Activated T-helper 1 cell treated with anti-CD3 and anti-CD28 coated beads, Interleukin-12 subunit alpha, Interleukin-12 subunit beta, Interleukin-2, Interleukin-4 antibody, amounts not matched to agents 30 ng/mL and 10 ng/mL and 1 ng/mL, durations not matched to agents 14 hours and 24 hours and 36 hours (primary cell): ENCODE data around the gene ROS1. TPM values are rescaled to one million over a fixed set of nuclear protein-coding genes. Genes with fewer than 3 reads are reported as not detected.
"Not testable (repeated sequence)": the region's sequence is repeated elsewhere in the genome, so short reads cannot be mapped to it uniquely, and the experiment has no call there.

Source experiments
- DNase-seq: peaks from one replicate; pipeline ENCODE4 v3.0.0; 2021; ENCODE audit warnings: low spot score
- H3K27ac Mint-ChIP-seq: one replicate; pipeline ENCODE4 v1.8.0; 2021; ENCODE audit warnings: mild to moderate bottlenecking, mixed read lengths
- H3K27me3 Mint-ChIP-seq: one replicate; pipeline ENCODE4 v1.8.0; 2022; ENCODE audit warnings: mild to moderate bottlenecking, moderate library complexity, mixed read lengths; ENCODE audit not compliant: insufficient read depth
- H3K36me3 Mint-ChIP-seq: one replicate; pipeline ENCODE4 v1.8.0; 2021; ENCODE audit warnings: low read depth, mixed read lengths
- H3K4me1 Mint-ChIP-seq: one replicate; pipeline ENCODE4 v1.8.0; 2021; ENCODE audit warnings: low read depth, mixed read lengths
- H3K4me3 Mint-ChIP-seq: one replicate; pipeline ENCODE4 v1.8.0; 2021; ENCODE audit warnings: mild to moderate bottlenecking, moderate library complexity, mixed read lengths
- H3K9me3 Mint-ChIP-seq: one replicate; pipeline ENCODE4 v1.8.0; 2021; ENCODE audit warnings: mixed read lengths
- intact Hi-C: fragments of 100-400 bp; cut with micrococcal nuclease; formaldehyde crosslinking; loops from one replicate; pipeline ENCODE4 v1.15.1; 2024
- total RNA-seq: library from RNA; stranded (reverse); gene quantifications from 2 replicates; pipeline ENCODE4 v1.2.3, GENCODE V29; 2022

Gene ROS1
- total RNA-seq, 1 donor from 2014 or later, result not detected

GRCh38 chr6:117264369-117264691 lies 161.4 kb downstream of the ROS1 start:
- H3K4me3 Mint-ChIP-seq, result peak overlapping the region; percentile 53
- no peaks in the 10 kb centered on the region for H3K36me3 Mint-ChIP-seq
- H3K4me1 Mint-ChIP-seq, result peaks cover 9% of the 10 kb centered on the region
- intact Hi-C loops, result no loop called here
- H3K27me3 Mint-ChIP-seq, result peaks cover 78% of the 10 kb centered on the region
- H3K27ac Mint-ChIP-seq, result no peak overlapping the region
- DNase-seq, result no peak
- H3K9me3 Mint-ChIP-seq, result peaks cover 4% of the 10 kb centered on the region

- H3K9me3 Mint-ChIP-seq, result peaks cover 4% of the 10 kb centered on the region
- intact Hi-C loops, result no loop called here
- peaks cover 9% of the 10 kb centered on the region for H3K4me1 Mint-ChIP-seq
- no peak overlapping the region for H3K4me3 Mint-ChIP-seq
- H3K27me3 Mint-ChIP-seq, result peaks cover 69% of the 10 kb centered on the region
- H3K36me3 Mint-ChIP-seq, result no peaks in the 10 kb centered on the region
- H3K27ac Mint-ChIP-seq, result no peak overlapping the region
- no peak for DNase-seq
Observed at GRCh38 chr6:117263353-117263927, 162.3 kb downstream of the ROS1 start.

- H3K9me3 Mint-ChIP-seq, result peaks cover 4% of the 10 kb centered on the region
- H3K36me3 Mint-ChIP-seq, result no peaks in the 10 kb centered on the region
- peaks cover 9% of the 10 kb centered on the region for H3K4me1 Mint-ChIP-seq
- no peak for DNase-seq
- H3K4me3 Mint-ChIP-seq, result no peak overlapping the region
- no peak overlapping the region for H3K27ac Mint-ChIP-seq
- intact Hi-C loops, result no loop called here
- H3K27me3 Mint-ChIP-seq, result peaks cover 63% of the 10 kb centered on the region
Observed at GRCh38 chr6:117262799-117263198, 162.9 kb downstream of the ROS1 start.

- Mint-ChIP-seq H3K4me3 (no peak overlapping the region), H3K27ac (no peak overlapping the region), H3K27me3 (peaks cover 2% of the 10 kb centered on the region), H3K36me3 (no peaks in the 10 kb centered on the region), H3K9me3 (no peaks in the 10 kb centered on the region), H3K4me1 (no peaks in the 10 kb centered on the region)
- no peak for DNase-seq
- intact Hi-C loops, result no loop called here
Observed at GRCh38 chr6:117253785-117254184, 172.0 kb downstream of the ROS1 start.

- H3K36me3 Mint-ChIP-seq, H3K4me3 Mint-ChIP-seq, H3K4me1 Mint-ChIP-seq, intact Hi-C loops, DNase-seq, H3K9me3 Mint-ChIP-seq, H3K27ac Mint-ChIP-seq, H3K27me3 Mint-ChIP-seq: not testable (repeated sequence)
Observed at GRCh38 chr6:117244979-117245378, 180.8 kb downstream of the ROS1 start.

GRCh38 chr6:117244571-117244970 lies 181.2 kb downstream of the ROS1 start:
- H3K27ac Mint-ChIP-seq, H3K27me3 Mint-ChIP-seq, H3K36me3 Mint-ChIP-seq, H3K4me1 Mint-ChIP-seq, intact Hi-C loops, DNase-seq, H3K4me3 Mint-ChIP-seq, H3K9me3 Mint-ChIP-seq: not testable (repeated sequence)

Other genes with a start within 250 kb of the ROS1 start
- not detected in 2 replicates for gene VGLL2, start 160.4 kb downstream of the ROS1 start, total RNA-seq
- 3.9 and 4.5 TPM in 2 replicates for gene DCBLD1, start 56.7 kb upstream of the ROS1 start, total RNA-seq
- 23.6 and 24.3 TPM in 2 replicates for gene GOPC, start 176.6 kb upstream of the ROS1 start, total RNA-seq
- 49.5 and 52.1 TPM in 2 replicates for gene NUS1, start 249.5 kb upstream of the ROS1 start, total RNA-seq